Activated T-cell treated with anti-CD3 and anti-CD28 coated beads for 48 hours (primary cell): ENCODE results near the gene CWF19L2.

Experiments used
- DNase-seq: peaks from one replicate; pipeline ENCODE4 v3.0.0-alpha.2; 2020; ENCODE audit warnings: low read depth

CWF19L2 gene

DNA sequence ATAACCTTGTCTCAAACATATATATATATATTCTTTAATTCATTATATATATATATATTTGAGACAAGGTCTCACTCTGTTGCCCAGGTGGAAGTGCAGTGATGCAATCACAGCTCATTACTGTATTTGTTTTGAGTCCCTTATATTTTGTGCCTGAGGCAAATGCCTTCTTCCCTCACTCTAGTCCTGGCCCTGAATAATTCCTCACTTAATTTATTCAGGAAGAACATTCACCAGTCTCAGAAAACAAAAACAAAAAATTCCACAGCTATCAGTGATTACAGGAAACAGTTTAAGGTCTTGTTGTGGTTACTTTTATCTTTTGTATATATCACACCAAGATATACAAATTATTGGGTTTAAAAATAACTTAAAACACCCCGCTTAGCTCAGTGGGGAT is 155.7 kb downstream of the CWF19L2 start:
- no peak for DNase-seq

DNA sequence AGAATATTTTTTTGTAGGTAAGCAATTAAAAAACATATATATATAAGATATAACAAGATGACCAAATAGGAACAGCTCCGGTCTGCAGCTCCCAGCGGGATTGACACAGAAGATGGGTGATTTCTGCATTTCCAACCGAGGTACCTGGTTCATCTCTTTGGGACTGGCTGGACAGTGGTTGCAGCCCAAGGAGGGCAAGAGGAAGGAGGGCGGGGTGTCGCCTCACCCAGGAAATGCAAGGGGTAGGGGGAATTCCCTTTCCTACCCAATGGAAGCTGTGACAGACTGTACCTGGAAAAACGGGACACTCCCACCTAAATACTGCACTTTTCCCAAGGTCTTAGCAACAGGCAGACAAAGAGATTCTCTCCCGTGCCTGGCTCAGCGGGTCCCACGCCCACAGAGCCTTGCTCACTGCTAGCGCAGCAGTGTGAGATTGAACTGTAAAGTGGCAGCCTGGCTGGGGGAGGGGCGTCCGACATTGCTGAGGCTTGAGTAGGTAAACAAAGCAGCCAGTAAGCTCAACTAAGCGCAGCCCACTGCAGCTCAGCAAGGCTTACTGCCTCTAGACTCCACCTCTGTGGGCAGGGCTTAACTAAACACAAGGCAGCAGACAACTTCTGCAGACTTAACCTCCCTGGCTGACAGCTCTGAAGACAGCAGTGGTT is 163.8 kb downstream of the CWF19L2 start:
- no peak for DNase-seq

DNA sequence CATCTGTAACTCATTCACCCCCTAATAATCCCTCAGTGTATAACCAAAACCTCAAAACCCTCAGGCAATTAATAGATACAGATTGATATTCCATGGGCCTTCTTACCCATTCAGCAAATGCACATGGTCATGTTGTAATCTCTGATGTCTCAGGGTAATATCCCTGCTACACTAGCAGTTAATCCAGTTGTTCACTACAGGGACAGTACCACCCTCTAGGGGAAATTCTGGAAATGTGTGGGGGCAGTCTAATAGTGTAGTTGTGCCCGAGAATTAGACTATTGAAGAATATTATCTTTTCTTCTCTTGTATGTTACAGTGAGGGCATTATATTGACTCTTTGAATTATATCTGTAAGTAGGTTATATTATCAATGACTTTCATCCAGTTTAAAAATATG is 175.4 kb downstream of the CWF19L2 start:
- no peak for DNase-seq
